IMR-90 (cell line): Measurements from ENCODE around the gene PRDM5. TPM values are rescaled to one million over a fixed set of nuclear protein-coding genes. Genes with fewer than 3 reads are reported as not detected.

Experiments used
- ATAC-seq: fragments of 200-7000 bp; cut with Tn5 transposase; 2 replicates; pipeline ENCODE4 v1.9.1; 2020; ENCODE audit warnings: low read depth, mild to moderate bottlenecking, moderate library complexity
- BruUV-seq: library from RNA; stranded (reverse); fragments of 400-500 nt; replicated peaks from 2 replicates; lab custom pipeline; 2021; lab: Mats Ljungman, UMichigan
- CTCF ChIA-PET: fragments of 300-600 bp; formaldehyde crosslinking; extraction: SDS; loops from one replicate; lab custom pipeline; 2021; ENCODE audit warnings: antibody characterized with exemption; lab: Yijun Ruan, JAX
- POLR2A ChIA-PET: fragments of 300-600 bp; sonication (Branson Sonifier 250); formaldehyde crosslinking; loops from one replicate; lab custom pipeline; 2022; ENCODE audit warnings: antibody characterized with exemption; ENCODE audit not compliant: unreplicated experiment; lab: Charles Lee
- DNase-seq: peaks from one replicate; pipeline ENCODE4 v3.0.0; 2013
- H2AFZ ChIP-seq: replicated peaks from 2 replicates; pipeline ENCODE3; 2013; ENCODE audit warnings: low read length, mild to moderate bottlenecking; ENCODE audit not compliant: poor library complexity
- H2AK5ac ChIP-seq: 2 replicates; pipeline ENCODE4 v1.6.1; 2013; ENCODE audit warnings: low read depth, low read length, inconsistent platforms
- H2AK9ac ChIP-seq: replicated peaks from 2 replicates; pipeline ENCODE3; 2013; ENCODE audit warnings: mild to moderate bottlenecking, low read depth, low read length, moderate library complexity; ENCODE audit not compliant: poor library complexity
- H2BK120ac ChIP-seq: 2 replicates; pipeline ENCODE4 v1.6.1; 2013; ENCODE audit warnings: low read depth, low read length, inconsistent platforms
- H2BK15ac ChIP-seq: 3 replicates; pipeline ENCODE4 v1.6.1; 2013; ENCODE audit warnings: low read depth, low read length, inconsistent platforms
- H2BK20ac ChIP-seq: 2 replicates; pipeline ENCODE4 v1.6.1; 2013; ENCODE audit warnings: low read depth, mild to moderate bottlenecking, inconsistent platforms, low read length, moderate library complexity
- H2BK5ac ChIP-seq: 2 replicates; pipeline ENCODE4 v1.6.1; 2013; ENCODE audit warnings: mild to moderate bottlenecking, low read depth, low read length, inconsistent platforms; ENCODE audit not compliant: poor library complexity, severe bottlenecking
- H3K14ac ChIP-seq: replicated peaks from 2 replicates; pipeline ENCODE4 v1.6.1; 2013; ENCODE audit warnings: low read depth, low read length, inconsistent platforms
- H3K18ac ChIP-seq: 2 replicates; pipeline ENCODE4 v1.6.1; 2013; ENCODE audit warnings: low read depth, low read length, control low read depth
- H3K23ac ChIP-seq: 2 replicates; pipeline ENCODE4 v1.6.1; 2013; ENCODE audit warnings: low read depth, low read length, inconsistent platforms
- H3K27ac ChIP-seq: 2 replicates; pipeline ENCODE4 v1.5.1; 2013; ENCODE audit warnings: mild to moderate bottlenecking, control low read depth, low read length; ENCODE audit not compliant: insufficient read depth
- H3K27me3 ChIP-seq: 2 replicates; pipeline ENCODE4 v1.6.1; 2013; ENCODE audit warnings: low read length; ENCODE audit not compliant: control insufficient read depth, insufficient read depth
- H3K36me3 ChIP-seq: 2 replicates; pipeline ENCODE4 v1.6.1; 2013; ENCODE audit warnings: low read length, mixed read lengths; ENCODE audit not compliant: control insufficient read depth, insufficient read depth
- H3K4ac ChIP-seq: 2 replicates; pipeline ENCODE4 v1.6.1; 2013; ENCODE audit warnings: low read depth, low read length, inconsistent platforms
- H3K4me1 ChIP-seq: 2 replicates; pipeline ENCODE4 v1.6.1; 2013; ENCODE audit warnings: low read length, mixed read lengths; ENCODE audit not compliant: control insufficient read depth, insufficient read depth
- H3K4me2 ChIP-seq: 2 replicates; pipeline ENCODE4 v1.6.1; 2013; ENCODE audit warnings: low read depth, mild to moderate bottlenecking, control low read depth, low read length, moderate library complexity
- H3K4me3 ChIP-seq: 2 replicates; pipeline ENCODE4 v1.5.1; 2013; ENCODE audit warnings: low read depth, mild to moderate bottlenecking, control low read depth, low read length, moderate library complexity; ENCODE audit not compliant: insufficient read depth
- H3K56ac ChIP-seq: 2 replicates; pipeline ENCODE4 v1.6.1; 2013; ENCODE audit warnings: low read length, inconsistent platforms; ENCODE audit not compliant: insufficient read depth; ENCODE audit errors: extremely low read depth
- H3K79me1 ChIP-seq, 2 experiments: 2 replicates each; pipeline ENCODE4 v1.6.1; 2013; ENCODE audit warnings: low read length in 2 of 2, inconsistent platforms in 1 of 2, low read depth in 1 of 2
- H3K9ac ChIP-seq: 2 replicates; pipeline ENCODE4 v1.6.1; 2013; ENCODE audit warnings: low read depth, low read length, control low read depth
- H3K9me1 ChIP-seq: 2 replicates; pipeline ENCODE4 v1.6.1; 2013; ENCODE audit warnings: low read length, inconsistent platforms; ENCODE audit not compliant: insufficient read depth
- H3K9me3 ChIP-seq: 2 replicates; pipeline ENCODE4 v1.6.1; 2013; ENCODE audit warnings: low read length; ENCODE audit not compliant: control insufficient read depth, insufficient read depth
- H4K20me1 ChIP-seq: 2 replicates; pipeline ENCODE4 v1.6.1; 2013; ENCODE audit warnings: low read length, inconsistent platforms; ENCODE audit not compliant: insufficient read depth
- H4K5ac ChIP-seq: 2 replicates; pipeline ENCODE4 v1.6.1; 2013; ENCODE audit warnings: mild to moderate bottlenecking, low read depth, low read length, control low read depth
- H4K8ac ChIP-seq, 2 experiments: 2 replicates each; pipeline ENCODE4 v1.6.1; 2013; ENCODE audit warnings: low read depth in 2 of 2, low read length in 2 of 2, control low read depth in 1 of 2, inconsistent platforms in 1 of 2
- H4K91ac ChIP-seq: 2 replicates; pipeline ENCODE4 v1.6.1; 2013; ENCODE audit warnings: low read depth, low read length, inconsistent platforms; ENCODE audit not compliant: insufficient read depth
- FOS ChIP-seq: fragments of 150-350 bp; IDR thresholded peaks from 2 replicates; pipeline ENCODE4 v1.6.1; 2016; ENCODE audit warnings: low read depth, low read length
- MAFK ChIP-seq: IDR thresholded peaks from 2 replicates; pipeline ENCODE4 v1.6.1; 2012; ENCODE audit warnings: low read depth, low read length, improper control_type of control experiment
- MXI1 ChIP-seq: IDR thresholded peaks from 2 replicates; pipeline ENCODE4 v1.6.1; 2012; ENCODE audit warnings: low read depth, mild to moderate bottlenecking, low read length, moderate library complexity, borderline replicate concordance
- RCOR1 ChIP-seq: IDR thresholded peaks from 2 replicates; pipeline ENCODE4 v1.6.1; 2012; ENCODE audit warnings: mild to moderate bottlenecking, low read length, improper control_type of control experiment; ENCODE audit not compliant: insufficient replicate concordance
- WGBS, 2 experiments: methylation state at CpG; one replicate each; pipeline versions ENCODE4 v1.1.5 to v1.1.7; 2013; ENCODE audit warnings: missing lambda C conversion rate in 2 of 2; ENCODE audit not compliant: insufficient read length in 1 of 2; ENCODE audit errors: extremely low coverage in 2 of 2; 5-methylcytosine and 5-hydroxymethylcytosine counted together
- dilution Hi-C: fragments of 300-500 bp; cut with HindIII; formaldehyde crosslinking; loops from one replicate; pipeline ENCODE4 v1.14.3; 2018; ENCODE audit warnings: low sequenced_read_pairs; ENCODE audit not compliant: unreplicated experiment
- in situ Hi-C: fragments of 300-500 bp; cut with MboI; formaldehyde crosslinking; loops from 3 replicates; pipeline ENCODE4 v1.14.3; 2019; ENCODE audit warnings: low sequenced_read_pairs, inconsistent platforms, mixed read lengths
- intact Hi-C: fragments of 100-400 bp; cut with micrococcal nuclease; formaldehyde crosslinking; loops from 2 replicates; pipeline ENCODE4 v1.10.0; 2022
- polyA plus RNA-seq, 3 experiments: library from polyadenylated mRNA; depleted of rRNA; stranded (reverse); fragments of >200 nt; gene quantifications; 2 replicates each; pipeline ENCODE4 v1.2.3, GENCODE V29; 2012; ENCODE audit warnings: low replicate concordance in 1 of 3
- total RNA-seq: library from RNA; depleted of rRNA; stranded (reverse); fragments of >200 nt; gene quantifications from 2 replicates; pipeline ENCODE4 v1.2.3, GENCODE V29; 2012

PRDM5 gene
- total and polyA plus RNA-seq, 2 of the 4 experiments (the other 2 are of a cell fraction): 4.1 to 10.8 TPM

DNA sequence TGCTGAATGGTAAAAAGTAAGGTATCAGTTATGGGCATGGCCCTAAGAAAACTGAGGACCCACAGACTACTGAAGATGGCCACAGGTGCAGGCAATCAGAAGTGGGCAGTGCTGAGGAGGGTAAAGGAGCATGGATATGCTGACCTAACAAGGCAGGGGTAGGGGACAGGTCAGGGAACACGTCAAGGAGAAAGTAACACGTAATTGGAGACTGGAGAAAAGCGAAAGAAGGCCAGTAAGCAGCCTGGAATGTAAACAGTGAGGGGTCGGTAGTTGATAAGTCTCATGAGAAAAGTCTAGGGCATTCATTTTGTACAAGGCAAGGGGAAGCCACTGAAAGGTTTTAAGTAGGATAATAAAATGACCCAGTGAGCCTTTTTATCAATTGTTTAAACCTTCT, 153.3 kb downstream of the PRDM5 start:
- Histone ChIP-seq H3K14ac (no peak overlapping the region), H2BK120ac (no peak overlapping the region), H3K27ac (no peak overlapping the region), H2BK5ac (no peak overlapping the region), H3K36me3 (no peaks in the 10 kb centered on the region), H3K4me3 (no peak overlapping the region), H3K4me2 (peak overlapping the region; percentile 7; the same call in 1 of the 2 replicates), H2AK5ac (no peak overlapping the region), H2BK20ac (no peak overlapping the region), H3K56ac (no peak overlapping the region), H3K9me3 (no peaks in the 10 kb centered on the region), H3K18ac (no peak overlapping the region), H4K91ac (no peak overlapping the region; the same call in 1 of the 2 replicates), H3K23ac (no peak overlapping the region), H2AFZ (peak overlapping the region; percentile 35), H4K20me1 (no peaks in the 10 kb centered on the region), H3K27me3 (no peaks in the 10 kb centered on the region), H3K4ac (no peak overlapping the region), H4K5ac (no peak overlapping the region), H3K79me1 (no peaks in the 10 kb centered on the region), H4K8ac (no peak overlapping the region), H2BK15ac (no peak overlapping the region), H2AK9ac (no peak overlapping the region), H3K4me1 (peaks cover 4% of the 10 kb centered on the region), H3K9ac (no peak overlapping the region), H3K9me1 (no peaks in the 10 kb centered on the region)
- intact Hi-C loops: loop anchor here (5.0 kb wide), 1 partner anchor 153 kb away; the partner anchor contains the start of gene PRDM5
- 0% methylated on average over 3 of the region's 4 CpGs; no CpG with 5 or more reads in 1 of the 2 experiments for WGBS, 2 experiments
- no TSS peak for BruUV-seq
- DNase-seq: peak; percentile 96
- in situ Hi-C loops: no loop called here
- POLR2A ChIA-PET: no interaction called here
- dilution Hi-C loops: no loop called here
- ATAC-seq: peak; percentile 91
- CTCF ChIA-PET: no interaction called here
- TF ChIP-seq MAFK (no peak; the same call in 1 of the 2 replicates), FOS (peak; percentile 87), MXI1 (no peak), RCOR1 (peak; percentile 73)
